MCF 10A (cell line): Measurements from ENCODE around the gene TBC1D10B. TPM values are rescaled to one million over a fixed set of nuclear protein-coding genes. Genes with fewer than 3 reads are reported as not detected.
A peak's percentile ranks its signal among the peaks of the same experiment; 100 is the strongest.

ENCODE experiments used
- BruUV-seq: library from RNA; stranded (reverse); fragments of 400-500 nt; replicated peaks from 2 replicates; lab custom pipeline; 2021; lab: Mats Ljungman, UMichigan
- CTCF ChIA-PET: fragments of 300-600 bp; sonication (Branson Sonifier 250); formaldehyde crosslinking; extraction: SDS; loops from one replicate; lab custom pipeline; 2021; ENCODE audit warnings: antibody characterized with exemption, inconsistent platforms; lab: Yijun Ruan, JAX
- POLR2A ChIA-PET: fragments of 300-600, 350-650 bp; sonication (Branson Sonifier 250); formaldehyde crosslinking; extraction: SDS; loops from one replicate; lab custom pipeline; 2020; ENCODE audit warnings: antibody characterized with exemption, inconsistent platforms; lab: Yijun Ruan, JAX
- DNase-seq: peaks from one replicate; pipeline ENCODE4 v3.0.0-alpha.2; 2018; ENCODE audit not compliant: unreplicated experiment
- H3K27ac Mint-ChIP-seq: one replicate; pipeline ENCODE4 v1.8.0; 2022; ENCODE audit warnings: mild to moderate bottlenecking, low read depth, mixed read lengths; ENCODE audit not compliant: unreplicated experiment
- H3K27me3 Mint-ChIP-seq: one replicate; pipeline ENCODE4 v1.8.0; 2022; ENCODE audit warnings: mixed read lengths; ENCODE audit not compliant: insufficient read depth, unreplicated experiment
- H3K36me3 Mint-ChIP-seq: one replicate; pipeline ENCODE4 v1.8.0; 2022; ENCODE audit warnings: mild to moderate bottlenecking, moderate library complexity, mixed read lengths; ENCODE audit not compliant: insufficient read depth, unreplicated experiment
- H3K4me1 Mint-ChIP-seq: one replicate; pipeline ENCODE4 v1.8.0; 2022; ENCODE audit warnings: mixed read lengths; ENCODE audit not compliant: insufficient read depth, unreplicated experiment
- H3K4me3 Mint-ChIP-seq: one replicate; pipeline ENCODE4 v1.8.0; 2022; ENCODE audit warnings: mild to moderate bottlenecking, moderate library complexity, mixed read lengths; ENCODE audit not compliant: unreplicated experiment
- H3K9me3 Mint-ChIP-seq: one replicate; pipeline ENCODE4 v1.8.0; 2022; ENCODE audit warnings: mixed read lengths; ENCODE audit not compliant: unreplicated experiment
- CTCF ChIP-seq: fragments of 200-600 bp; IDR thresholded peaks from one replicate; pipeline ENCODE4 v1.8.0; 2022; ENCODE audit warnings: antibody characterized with exemption, mild to moderate bottlenecking; ENCODE audit not compliant: unreplicated experiment
- intact Hi-C: fragments of 100-400 bp; cut with micrococcal nuclease; formaldehyde crosslinking; loops from 2 replicates; pipeline ENCODE4 v1.14.1; 2022
- total RNA-seq: library from RNA; stranded (reverse); gene quantifications from 2 replicates; pipeline ENCODE4 v1.2.3, GENCODE V29; 2022

Gene TBC1D10B
- total RNA-seq, 1 experiment from 2014 or later: 48.0 TPM

- H3K27ac Mint-ChIP-seq: peak within 1 kb of the TSS; percentile 97
- peak within 1 kb of the TSS; percentile 94 for H3K4me3 Mint-ChIP-seq
- BruUV-seq: TSS peak; percentile 90
- H3K4me1 Mint-ChIP-seq: peaks cover 35% of the 10 kb centered on the region
- peaks cover 54% of the 10 kb centered on the region for H3K36me3 Mint-ChIP-seq
- no peaks in the 10 kb centered on the region for H3K9me3 Mint-ChIP-seq
- POLR2A ChIA-PET: interaction anchor here (0.6 to 8.1 kb wide), 19 partner anchors 9 to 344 kb away, joined by 3 to 132 read pairs (median 3); partner anchors contain the start of genes DCTPP1, FBRS, SEPTIN1 and SRCAP
- intact Hi-C loops: no loop called here
- no peak for TF ChIP-seq CTCF
- no peaks in the 10 kb centered on the region for H3K27me3 Mint-ChIP-seq
- CTCF ChIA-PET: interaction anchor here (0.6 to 2.2 kb wide), 6 partner anchors 10 to 441 kb away, joined by 3 to 9 read pairs (median 4); partner anchors contain the start of gene ZNF771
- DNase-seq: peak; percentile 100
Measured at GRCh38 chr16:30355144-30355953, 14.9 kb downstream of the TBC1D10B start, which contains the start of gene CD2BP2. CD2BP2 (minus strand) TSS chr16:30355308; CDS start chr16:30354681, 627 bp downstream.

DNA sequence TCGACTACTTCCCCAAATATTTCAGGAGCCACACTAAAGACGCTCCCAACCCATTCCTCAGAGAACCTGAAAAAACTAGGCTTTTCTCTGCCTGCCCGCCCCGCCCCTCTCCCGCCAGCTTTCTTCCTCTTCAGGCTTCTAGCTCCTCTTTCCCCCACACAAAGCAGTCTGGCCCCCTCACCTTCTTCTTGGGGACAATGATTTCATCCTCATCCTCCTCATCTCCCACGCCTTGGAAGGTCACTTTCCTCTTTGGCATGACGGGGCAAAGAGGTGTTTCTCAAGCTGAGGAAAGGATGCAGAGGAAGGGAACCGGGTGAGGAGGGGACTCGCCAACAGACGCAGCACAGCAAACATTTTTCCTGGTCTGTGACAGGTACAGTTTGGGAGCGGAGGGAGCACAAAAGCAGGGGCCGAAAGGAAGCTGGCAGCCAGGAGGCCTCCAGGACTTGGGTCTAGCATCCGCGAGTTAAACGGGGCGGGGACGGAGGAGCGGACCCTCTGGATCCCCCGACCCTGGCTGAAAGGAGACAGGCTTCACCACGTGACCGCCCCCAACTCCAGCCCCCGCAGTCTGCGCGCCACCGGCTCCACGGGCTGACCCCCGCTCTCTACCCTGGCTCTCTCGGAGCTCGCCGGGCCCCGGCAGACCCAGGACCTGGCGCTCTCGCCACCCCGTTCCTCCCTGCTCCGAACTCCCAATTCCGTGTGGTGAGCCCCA, 15.7 kb downstream of the TBC1D10B start:
- intact Hi-C loops: no loop called here
- no peak for DNase-seq
- Mint-ChIP-seq H3K36me3 (peaks cover 52% of the 10 kb centered on the region), H3K27ac (peak overlapping the region; percentile 97), H3K27me3 (no peaks in the 10 kb centered on the region), H3K4me3 (peak overlapping the region; percentile 94), H3K4me1 (peaks cover 35% of the 10 kb centered on the region), H3K9me3 (no peaks in the 10 kb centered on the region)
- TF ChIP-seq CTCF: no peak
- ChIA-PET POLR2A (interaction anchor here (0.8 to 8.1 kb wide), 18 partner anchors 8 to 304 kb away, joined by 3 to 132 read pairs (median 4); partner anchors contain the start of genes DCTPP1, FBRS, SEPTIN1 and TBC1D10B), CTCF (interaction anchor here (0.6 to 2.2 kb wide), 6 partner anchors 11 to 442 kb away, joined by 3 to 9 read pairs (median 4); partner anchors contain the start of gene ZNF771)
- BruUV-seq: no TSS peak

- peak overlapping the region; percentile 61 for H3K27ac Mint-ChIP-seq
- BruUV-seq: TSS peak; percentile 34
- H3K36me3 Mint-ChIP-seq: peaks cover 57% of the 10 kb centered on the region
- H3K27me3 Mint-ChIP-seq: no peaks in the 10 kb centered on the region
- H3K4me3 Mint-ChIP-seq: peak overlapping the region; percentile 94
- no peak for TF ChIP-seq CTCF
- ChIA-PET POLR2A (interaction anchor here (0.9 to 8.1 kb wide), 6 partner anchors 14 to 56 kb away, joined by 3 to 132 read pairs (median 7); partner anchors contain the start of genes TBC1D10B and ZNF48), CTCF (interaction anchor here (0.6 to 2.2 kb wide), 6 partner anchors 12 to 58 kb away, joined by 3 to 9 read pairs (median 4); partner anchors contain the start of gene ZNF771)
- intact Hi-C loops: no loop called here
- H3K9me3 Mint-ChIP-seq: no peaks in the 10 kb centered on the region
- DNase-seq: no peak
- H3K4me1 Mint-ChIP-seq: peaks cover 35% of the 10 kb centered on the region
Measured at GRCh38 chr16:30353438-30354129, 16.7 kb downstream of the TBC1D10B start.
